H1 (cell line): ENCODE measurements around the gene SGO2. TPM values are rescaled to one million over a fixed set of nuclear protein-coding genes. Genes with fewer than 3 reads are reported as not detected.

Experiments used
- CTCF ChIA-PET: fragments of 300-600 bp; sonication (Branson Sonifier 250); formaldehyde crosslinking; loops from one replicate; lab custom pipeline; 2021; ENCODE audit not compliant: partially characterized antibody; lab: Charles Lee
- POLR2A ChIA-PET: fragments of 300-600 bp; sonication (Branson Sonifier 250); formaldehyde crosslinking; loops from one replicate; lab custom pipeline; 2021; ENCODE audit warnings: inconsistent platforms; ENCODE audit not compliant: partially characterized antibody; lab: Charles Lee
- DNase-seq, 2 experiments: peaks; one replicate each; pipeline versions ENCODE4 v3.0.0 to v3.0.0-alpha.2; 2010 to 2022; ENCODE audit warnings: low spot score in 2 of 2, low read depth in 1 of 2, mixed read lengths in 1 of 2
- FAIRE-seq: peaks from 2 replicates; lab custom pipeline; 2011; peaks lifted over from hg19 to GRCh38; lab: Jason Lieb, UNC
- H2AFZ ChIP-seq: 2 replicates; pipeline ENCODE4 v1.8.1; 2012; ENCODE audit warnings: low read length, inconsistent platforms
- H2AK5ac ChIP-seq: 2 replicates; pipeline ENCODE4 v1.6.1; 2013; ENCODE audit warnings: low read depth, low read length
- H2BK120ac ChIP-seq: replicated peaks from 2 replicates; pipeline ENCODE3; 2013; ENCODE audit warnings: low read depth, low read length, inconsistent platforms
- H2BK12ac ChIP-seq: 2 replicates; pipeline ENCODE4 v1.6.1; 2013; ENCODE audit warnings: low read depth, low read length
- H2BK15ac ChIP-seq: 2 replicates; pipeline ENCODE4 v1.6.1; 2013; ENCODE audit warnings: low read length
- H2BK20ac ChIP-seq: 2 replicates; pipeline ENCODE4 v1.6.1; 2013; ENCODE audit warnings: low read length
- H2BK5ac ChIP-seq: 2 replicates; pipeline ENCODE4 v1.6.1; 2013; ENCODE audit warnings: low read depth, low read length
- H3K14ac ChIP-seq: 2 replicates; pipeline ENCODE4 v1.6.1; 2013; ENCODE audit warnings: inconsistent platforms; ENCODE audit not compliant: insufficient read length
- H3K18ac ChIP-seq: 2 replicates; pipeline ENCODE4 v1.6.1; 2013; ENCODE audit warnings: low read length; ENCODE audit errors: extremely low read depth
- H3K23ac ChIP-seq: 2 replicates; pipeline ENCODE4 v1.6.1; 2013; ENCODE audit warnings: inconsistent platforms; ENCODE audit not compliant: insufficient read length
- H3K23me2 ChIP-seq: 2 replicates; pipeline ENCODE4 v1.6.1; 2013; ENCODE audit warnings: low read depth, low read length
- H3K27ac ChIP-seq: 2 replicates; pipeline ENCODE4 v1.6.1; 2011; ENCODE audit warnings: low read depth, low read length, inconsistent platforms
- H3K27me3 ChIP-seq, 4 experiments: replicated peaks in 1 of 4; 1 replicate in 1 of 4; 2 replicates in 3 of 4; pipeline versions ENCODE4 v1.6.1 to v1.8.1; 2011 to 2013; ENCODE audit warnings: low read length in 3 of 4, mild to moderate bottlenecking in 3 of 4, inconsistent platforms in 2 of 4, mixed read lengths in 2 of 4, moderate library complexity in 1 of 4; ENCODE audit not compliant: control insufficient read depth in 3 of 4, insufficient read depth in 3 of 4; ENCODE audit errors: extremely low read depth in 1 of 4
- H3K36me3 ChIP-seq, 4 experiments: 2 replicates each; pipeline versions ENCODE4 v1.6.1 to v1.8.1; 2011 to 2013; ENCODE audit warnings: mild to moderate bottlenecking in 4 of 4, low read length in 3 of 4, moderate library complexity in 2 of 4, control low read depth in 1 of 4, inconsistent platforms in 1 of 4; ENCODE audit not compliant: insufficient read depth in 4 of 4, control insufficient read depth in 2 of 4
- H3K4ac ChIP-seq: replicated peaks from 2 replicates; pipeline ENCODE3; 2013; ENCODE audit warnings: low read length, low read depth, mixed read lengths, inconsistent platforms; ENCODE audit not compliant: insufficient read length
- H3K4me1 ChIP-seq, 4 experiments: replicated peaks in 1 of 4; 1 replicate in 1 of 4; 2 replicates in 3 of 4; pipeline versions ENCODE4 v1.6.1 to v1.8.1; 2011 to 2013; ENCODE audit warnings: low read length in 3 of 4, inconsistent platforms in 2 of 4, mixed read lengths in 1 of 4; ENCODE audit not compliant: insufficient read depth in 4 of 4, control insufficient read depth in 3 of 4
- H3K4me2 ChIP-seq, 2 experiments: 2 replicates each; pipeline versions ENCODE4 v1.6.1 to v1.8.1; 2011 to 2013; ENCODE audit warnings: low read depth in 2 of 2, low read length in 2 of 2, control low read depth in 1 of 2, inconsistent platforms in 1 of 2, mild to moderate bottlenecking in 1 of 2; ENCODE audit not compliant: insufficient read depth in 1 of 2
- H3K4me3 ChIP-seq, 4 experiments: fragments of 200-600, 300-600 bp in 1 of 4; sonication (generic), shearing (Covaris generic), sonication (Bioruptor Twin) in 1 of 4; 2 replicates each; pipeline versions ENCODE4 v1.5.1 to v1.8.1; 2011 to 2016; ENCODE audit warnings: low read length in 4 of 4, low read depth in 3 of 4, control low read depth in 2 of 4, inconsistent platforms in 2 of 4, mild to moderate bottlenecking in 2 of 4, mixed read lengths in 1 of 4, moderate library complexity in 1 of 4; ENCODE audit not compliant: insufficient read depth in 2 of 4; ENCODE audit errors: extremely low read depth in 1 of 4
- H3K56ac ChIP-seq: replicated peaks from 2 replicates; pipeline ENCODE3; 2013; ENCODE audit warnings: low read depth, mild to moderate bottlenecking, mixed read lengths, low read length, inconsistent platforms; ENCODE audit not compliant: insufficient read length
- H3K79me1 ChIP-seq: 2 replicates; pipeline ENCODE4 v1.6.1; 2013; ENCODE audit warnings: low read depth, low read length, control low read depth
- H3K79me2 ChIP-seq, 2 experiments: 2 replicates each; pipeline versions ENCODE4 v1.6.1 to v1.8.1; 2012 to 2013; ENCODE audit warnings: low read length in 2 of 2, mild to moderate bottlenecking in 2 of 2, inconsistent platforms in 1 of 2; ENCODE audit not compliant: insufficient read depth in 2 of 2, control insufficient read depth in 1 of 2
- H3K9ac ChIP-seq, 4 experiments: replicated peaks in 1 of 4; 1 replicate in 1 of 4; 2 replicates in 3 of 4; pipeline versions ENCODE4 v1.6.1 to v1.8.1; 2011 to 2013; ENCODE audit warnings: low read depth in 3 of 4, low read length in 3 of 4, control low read depth in 2 of 4, mild to moderate bottlenecking in 2 of 4, moderate library complexity in 2 of 4, inconsistent platforms in 1 of 4; ENCODE audit errors: extremely low read depth in 1 of 4
- H3K9me3 ChIP-seq, 2 experiments: 2 replicates each; pipeline versions ENCODE4 v1.6.1 to v1.8.1; 2012 to 2013; ENCODE audit warnings: mild to moderate bottlenecking in 2 of 2, moderate library complexity in 2 of 2, control low read depth in 1 of 2, inconsistent platforms in 1 of 2, low read depth in 1 of 2, low read length in 1 of 2, mixed read lengths in 1 of 2; ENCODE audit not compliant: insufficient read depth in 2 of 2
- H4K20me1 ChIP-seq, 2 experiments: replicated peaks in 1 of 2; 2 replicates each; pipeline versions ENCODE3 to v1.8.1; 2011 to 2013; ENCODE audit warnings: inconsistent platforms in 2 of 2, low read length in 2 of 2, mild to moderate bottlenecking in 1 of 2; ENCODE audit not compliant: insufficient read depth in 2 of 2, control insufficient read depth in 1 of 2
- H4K5ac ChIP-seq: 2 replicates; pipeline ENCODE4 v1.6.1; 2013; ENCODE audit warnings: low read length, low read depth, mixed read lengths, inconsistent platforms; ENCODE audit not compliant: insufficient read length
- H4K8ac ChIP-seq: 2 replicates; pipeline ENCODE4 v1.8.0; 2013; ENCODE audit warnings: mild to moderate bottlenecking, moderate library complexity, low read length, inconsistent platforms; ENCODE audit not compliant: insufficient read depth; ENCODE audit errors: extremely low read depth
- H4K91ac ChIP-seq: replicated peaks from 2 replicates; pipeline ENCODE3; 2013; ENCODE audit warnings: low read length, mixed read lengths, inconsistent platforms; ENCODE audit not compliant: insufficient read length
- CHD2 ChIP-seq: IDR thresholded peaks from 2 replicates; pipeline ENCODE4 v1.6.1; 2012; ENCODE audit warnings: low read length, improper control_type of control experiment
- GABPA ChIP-seq: IDR thresholded peaks from 2 replicates; pipeline ENCODE4 v1.6.1; 2011; ENCODE audit warnings: mild to moderate bottlenecking, low read length, moderate library complexity, borderline replicate concordance; ENCODE audit not compliant: insufficient read depth
- POLR2A ChIP-seq, 2 experiments: IDR thresholded peaks; 1 replicate in 1 of 2; 2 replicates in 1 of 2; pipeline ENCODE4 v1.6.1; 2011; ENCODE audit warnings: low read depth in 2 of 2, low read length in 2 of 2, mild to moderate bottlenecking in 2 of 2; ENCODE audit errors: control extremely low read depth in 1 of 2
- WGBS, 2 experiments: shearing (Covaris generic) in 1 of 2; methylation state at CpG; one replicate each; pipeline versions ENCODE4 v1.1.6 to v1.1.7; 2013 to 2015; ENCODE audit warnings: low lambda C conversion rate in 2 of 2, mixed read lengths in 2 of 2, inconsistent platforms in 1 of 2, low coverage in 1 of 2, missing lambda C conversion rate in 1 of 2; ENCODE audit not compliant: insufficient replicate concordance in 2 of 2, insufficient coverage in 1 of 2, insufficient read length in 1 of 2; ENCODE audit errors: extremely low coverage in 1 of 2, missing lambda C conversion rate in 1 of 2; 5-methylcytosine and 5-hydroxymethylcytosine counted together
- polyA plus RNA-seq, 7 experiments: library from polyadenylated mRNA; depleted of rRNA in 3 of 7; stranded (reverse) in 5 of 7; unstranded in 2 of 7; fragments of >200 nt in 5 of 7; fragments of 200-250 nt in 2 of 7; gene quantifications; 1 replicate in 5 of 7; 2 replicates in 1 of 7; 4 replicates in 1 of 7; pipeline versions ENCODE4 v1.2.1 to v1.2.3, GENCODE V29; 2011 to 2013; ENCODE audit warnings: missing spikeins in 2 of 7, mixed read lengths in 2 of 7
- total RNA-seq: library from RNA; stranded (reverse); fragmentation: NEBNext Ultra II Directional; extraction: Animal tissue kit (Norgen Biotek cat#: 25700); gene quantifications from 2 replicates; pipeline ENCODE4 v1.2.1, GENCODE V29; 2021

The SGO2 gene
- total and polyA plus RNA-seq, 2 of the 8 experiments (the other 6 are each of a cell fraction or from before 2014, with no cell fraction given): 2.4 to 33.2 TPM

GRCh38 chr2:200525066-200525465 lies 941 bp upstream of the SGO2 start:
- Histone ChIP-seq H2BK12ac (no peak overlapping the region), H3K9ac (no peak overlapping the region)
- no peak for FAIRE-seq
- TF ChIP-seq CHD2: no peak
- no peak for TF ChIP-seq GABPA
- TF ChIP-seq POLR2A (IDR thresholded peaks at IDR 0.05; ENCODE audit: control extremely low read depth in 1 of 2, low read depth in 2 of 2, low read length in 2 of 2): no peak
- TF ChIP-seq, all 59 proteins: peak for 0
- POLR2A ChIA-PET: interaction anchor here (1.2 to 2.5 kb wide), 3 partner anchors 12 to 339 kb away, joined by 4 to 6 read pairs (median 4); partner anchors contain the start of genes CLK1 and KCTD18
- H3K18ac ChIP-seq: no peak overlapping the region
- 88% methylated on average over 2 of the region's 2 CpGs; no CpG with 5 or more reads in 1 of the 2 experiments for WGBS, 2 experiments
- H3K79me1 ChIP-seq: 0 out of 2 replicates have a peak, but pooled peaks cover 2% of the 10 kb centered on the region
- peaks cover 0 to 3% of the 10 kb centered on the region in 2 experiments for H4K20me1 ChIP-seq
- no peak overlapping the region; a peak in 1 of 4 replicates for H3K4me2 ChIP-seq
- H4K8ac ChIP-seq: no peak overlapping the region
- DNase-seq: no peak
- H4K5ac ChIP-seq: no peak overlapping the region
- H3K9me3 ChIP-seq: no peaks in the 10 kb centered on the region
- no peak overlapping the region for H2AK5ac ChIP-seq
- no peak overlapping the region for H2BK120ac ChIP-seq
- no peak overlapping the region for H2BK20ac ChIP-seq
- H3K23me2 ChIP-seq: peaks cover 7% of the 10 kb centered on the region
- H3K56ac ChIP-seq: no peak overlapping the region
- no peak overlapping the region for H3K23ac ChIP-seq
- peak overlapping the region in 1 of 4 experiments; percentile 82; a peak in 2 of 8 replicates for H3K4me3 ChIP-seq
- CTCF ChIA-PET: interaction anchor here (1.3 to 2.1 kb wide), 2 partner anchors 41 to 552 kb away, joined by 4 to 10 read pairs; no protein-coding TSS in a partner anchor
- H3K4ac ChIP-seq: no peak overlapping the region
- no peak overlapping the region for H2AFZ ChIP-seq
- no peak overlapping the region for H3K14ac ChIP-seq
- H3K36me3 ChIP-seq: no peaks in the 10 kb centered on the region
- no peak overlapping the region for H2BK5ac ChIP-seq
- no peak overlapping the region for H4K91ac ChIP-seq
- H3K27me3 ChIP-seq: peaks cover 0 to 5% (median 1%) of the 10 kb centered on the region in 4 experiments; a peak in 3 of 7 replicates
- no peak overlapping the region for H3K27ac ChIP-seq
- peaks cover 0 to 35% of the 10 kb centered on the region in 2 experiments; a peak in 2 of 4 replicates for H3K79me2 ChIP-seq
- H3K4me1 ChIP-seq: peaks cover 0 to 3% (median 1%) of the 10 kb centered on the region in 4 experiments; a peak in 5 of 7 replicates
- no peak overlapping the region for H2BK15ac ChIP-seq
